GM12864 (cell line): ENCODE results near the gene SYT2.

Source experiments
- DNase-seq: peaks from one replicate; pipeline ENCODE4 v3.0.0-alpha.2; 2011; ENCODE audit warnings: low read depth
- H3K4me3 ChIP-seq: 2 replicates; pipeline ENCODE4 v1.5.1; 2011; ENCODE audit warnings: mild to moderate bottlenecking, low read depth, low read length, control low read depth
- TF ChIP-seq, protein P1 (sequence below): IDR thresholded peaks from 2 replicates; pipeline ENCODE4 v1.5.1; 2011; ENCODE audit warnings: low read depth, mild to moderate bottlenecking, moderate library complexity, low read length, control low read depth, inconsistent platforms; ENCODE audit errors: missing control alignments

Gene SYT2

GRCh38 chr1:202662081-202662480 lies 48.2 kb downstream of the SYT2 start:
- no peak for DNase-seq
- no peak overlapping the region for H3K4me3 ChIP-seq
- TF ChIP-seq, protein P1, sequence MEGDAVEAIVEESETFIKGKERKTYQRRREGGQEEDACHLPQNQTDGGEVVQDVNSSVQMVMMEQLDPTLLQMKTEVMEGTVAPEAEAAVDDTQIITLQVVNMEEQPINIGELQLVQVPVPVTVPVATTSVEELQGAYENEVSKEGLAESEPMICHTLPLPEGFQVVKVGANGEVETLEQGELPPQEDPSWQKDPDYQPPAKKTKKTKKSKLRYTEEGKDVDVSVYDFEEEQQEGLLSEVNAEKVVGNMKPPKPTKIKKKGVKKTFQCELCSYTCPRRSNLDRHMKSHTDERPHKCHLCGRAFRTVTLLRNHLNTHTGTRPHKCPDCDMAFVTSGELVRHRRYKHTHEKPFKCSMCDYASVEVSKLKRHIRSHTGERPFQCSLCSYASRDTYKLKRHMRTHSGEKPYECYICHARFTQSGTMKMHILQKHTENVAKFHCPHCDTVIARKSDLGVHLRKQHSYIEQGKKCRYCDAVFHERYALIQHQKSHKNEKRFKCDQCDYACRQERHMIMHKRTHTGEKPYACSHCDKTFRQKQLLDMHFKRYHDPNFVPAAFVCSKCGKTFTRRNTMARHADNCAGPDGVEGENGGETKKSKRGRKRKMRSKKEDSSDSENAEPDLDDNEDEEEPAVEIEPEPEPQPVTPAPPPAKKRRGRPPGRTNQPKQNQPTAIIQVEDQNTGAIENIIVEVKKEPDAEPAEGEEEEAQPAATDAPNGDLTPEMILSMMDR: no peak

DNA sequence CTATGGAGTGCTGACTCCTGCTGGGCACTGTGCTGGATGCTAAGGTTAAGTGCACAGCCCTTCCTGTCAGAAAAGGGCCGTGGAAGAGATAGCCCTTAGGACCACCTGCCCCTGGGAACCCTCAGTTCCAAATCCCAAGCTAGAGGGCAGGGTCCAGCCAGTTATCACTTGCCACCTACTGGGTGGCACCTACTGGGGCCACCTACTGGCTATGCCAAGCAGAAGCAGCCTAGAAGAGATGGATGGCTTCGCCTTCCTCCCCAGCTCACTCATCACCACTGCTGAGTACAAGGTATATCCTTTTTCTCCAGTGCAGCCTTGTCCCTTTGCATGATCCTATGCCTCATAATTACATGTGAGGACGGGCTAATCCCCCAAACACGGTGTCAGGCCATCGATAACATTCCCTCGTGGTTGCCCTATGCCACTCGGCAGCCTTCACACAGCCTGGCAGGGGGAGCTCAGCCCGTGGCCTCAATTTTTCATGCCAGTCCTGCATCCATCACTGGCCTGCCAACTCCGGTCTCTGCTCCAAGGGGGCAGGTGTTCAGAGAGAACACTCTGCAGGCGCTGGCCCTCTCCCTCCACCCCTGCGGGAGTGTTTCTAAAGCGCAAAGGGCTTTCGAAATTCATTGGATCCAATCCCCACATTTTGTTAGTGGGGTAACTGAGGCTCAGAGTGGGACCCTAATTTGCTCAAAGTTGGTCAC lies 49.0 kb downstream of the SYT2 start:
- TF ChIP-seq, protein P1: peak; percentile 62
- H3K4me3 ChIP-seq: no peak overlapping the region
- DNase-seq: no peak

GRCh38 chr1:202659974-202660373 lies 50.3 kb downstream of the SYT2 start:
- no peak overlapping the region for H3K4me3 ChIP-seq
- no peak for DNase-seq
- TF ChIP-seq, protein P1: no peak

DNA sequence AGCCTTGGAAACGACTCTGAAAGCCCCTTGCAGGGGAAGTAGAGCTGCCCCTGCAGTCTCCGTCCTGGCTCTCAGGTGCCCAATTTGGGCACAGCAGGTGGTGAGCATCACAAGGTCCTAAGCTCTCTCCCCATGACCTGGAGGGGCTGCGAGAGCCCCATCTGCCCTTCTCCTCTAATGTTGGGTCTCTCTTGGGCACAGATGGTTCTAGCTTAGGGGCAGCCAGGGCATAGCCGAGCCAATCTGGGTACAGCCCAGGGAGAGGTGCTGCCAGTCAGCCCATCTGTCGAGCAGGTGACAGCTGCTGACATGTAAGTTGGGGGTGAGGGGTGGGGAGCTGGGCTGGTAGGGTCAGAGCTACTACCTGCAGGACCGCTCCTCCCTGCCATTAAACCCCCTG lies 50.7 kb downstream of the SYT2 start:
- no peak for DNase-seq
- TF ChIP-seq, protein P1: no peak

GRCh38 chr1:202658769-202659168 lies 51.5 kb downstream of the SYT2 start:
- DNase-seq: no peak
- H3K4me3 ChIP-seq: no peak overlapping the region
- TF ChIP-seq, protein P1: no peak

More for the DNA sequence above, 50.7 kb downstream of the SYT2 start:
- H3K4me3 ChIP-seq: no peak overlapping the region

GRCh38 chr1:202658251-202658759 lies 51.9 kb downstream of the SYT2 start:
- no peak for DNase-seq
- H3K4me3 ChIP-seq: no peak overlapping the region
- TF ChIP-seq, protein P1: no peak

GRCh38 chr1:202656951-202657646 lies 53.2 kb downstream of the SYT2 start:
- no peak for DNase-seq
- TF ChIP-seq, protein P1: peak; percentile 6

More at GRCh38 chr1:202656951-202657646, 53.2 kb downstream of the SYT2 start:
- H3K4me3 ChIP-seq: no peak overlapping the region
